Adrenal gland (tissue), 12 donors: ENCODE measurements around the gene IFTAP. TPM values are rescaled to one million over a fixed set of nuclear protein-coding genes. Genes with fewer than 3 reads are reported as not detected.

Experiments
- DNase-seq, 7 donors: peaks; one replicate each; pipeline ENCODE4 v3.0.0-alpha.2; 2019 to 2020
- H3K27ac ChIP-seq, 5 donors: fragments of 200-600 bp; sonication (generic) in 4 of 5; 1 replicate in 3 of 5; 2 replicates in 2 of 5; pipeline versions ENCODE4 v1.5.1 to v1.8.0; 2016 to 2020; ENCODE audit warnings: mild to moderate bottlenecking in 1 of 5
- H3K27me3 ChIP-seq: fragments of 200-600 bp; 2 replicates; pipeline ENCODE4 v1.8.0; 2021
- H3K36me3 ChIP-seq, 2 donors: fragments of 200-600 bp; replicated peaks in 1 of 2; 1 replicate in 1 of 2; 2 replicates in 1 of 2; pipeline versions ENCODE4 v1.5.1 to v1.8.0; 2018 to 2022
- H3K4me1 ChIP-seq, 2 donors: fragments of 200-600 bp; replicated peaks in 1 of 2; 1 replicate in 1 of 2; 2 replicates in 1 of 2; pipeline versions ENCODE4 v1.5.1 to v1.8.0; 2018 to 2021
- H3K4me3 ChIP-seq, 4 donors: fragments of 200-600 bp; sonication (generic) in 3 of 4; one replicate each; pipeline ENCODE4 v1.5.1; 2016 to 2018
- H3K9me3 ChIP-seq, 3 donors: fragments of 200-600 bp; sonication (generic) in 1 of 3; replicated peaks in 1 of 3; 1 replicate in 2 of 3; 2 replicates in 1 of 3; pipeline versions ENCODE4 v1.5.1 to v1.8.0; 2016 to 2021
- CTCF ChIP-seq, 6 experiments: fragments of 450-650 bp in 4 of 6; fragments of 200-600 bp in 2 of 6; sonication (generic) in 1 of 6; IDR thresholded peaks; 1 replicate in 5 of 6; 2 replicates in 1 of 6; pipeline versions ENCODE4 v1.5.1 to v1.8.0; 2016 to 2021; ENCODE audit warnings: antibody characterized with exemption in 6 of 6, mild to moderate bottlenecking in 2 of 6, moderate library complexity in 1 of 6
- POLR2A ChIP-seq, 2 donors: fragments of 450-650 bp; IDR thresholded peaks; one replicate each; pipeline ENCODE4 v1.6.1; 2017; ENCODE audit warnings: antibody characterized with exemption in 2 of 2, mild to moderate bottlenecking in 2 of 2, moderate library complexity in 1 of 2
- WGBS, 4 donors: extraction: QIAGEN DNeasy Blood & Tissue Kit in 2 of 4; methylation state at CpG; one replicate each; pipeline versions ENCODE4 v1.1.5 to v1.1.7; 2013 to 2017; 5-methylcytosine and 5-hydroxymethylcytosine counted together
- intact Hi-C, 2 donors: fragments of 100-400 bp; cut with DNase I; formaldehyde crosslinking; loops; one replicate each; pipeline versions ENCODE4 v1.14.1 to v1.15.0; 2022 to 2023
- polyA plus RNA-seq, 3 donors: library from polyadenylated mRNA; stranded (reverse); fragments of 200-250 nt in 2 of 3; fragments of 350-450 nt in 1 of 3; fragmentation: Illumina TruSeq in 1 of 3; extraction: RNeasy Lipid Tissue Mini Kit (QIAGEN cat#74804) in 1 of 3; gene quantifications; one replicate each; pipeline ENCODE4 v1.2.3, GENCODE V29; 2013 to 2014
- total RNA-seq, 9 donors: library from RNA; depleted of rRNA in 4 of 9; stranded (reverse); fragments of >200 nt in 4 of 9; fragments of 120-200 nt in 1 of 9; fragmentation: NEBNext Ultra II Directional in 1 of 9; extraction: Animal tissue kit (Norgen Biotek cat#: 25700) in 1 of 9; gene quantifications; one replicate each; pipeline versions ENCODE4 v1.1.0 to v1.2.4, GENCODE V29; 2013 to 2023
- donor health status: healthy with polysubstance abuse.
- donor health status: Bipolar disorder and iron deficiency.
- donor health status: DM: yes; HTN: yes; CAD: no.
- donor health status: DM: no; HTN: no; CAD: no.
- donor health status: DM: no; HTN: no; CAD: no.
- donor health status: DM: yes; HTN: yes; CAD: no.

IFTAP gene
- total and polyA plus RNA-seq, 12 donors: 16.2 to 44.7 (median 23.5) TPM

GRCh38 chr11:36581536-36581935, 12.8 kb upstream of the IFTAP start:
- H3K27ac ChIP-seq: no peak overlapping the region
- no peaks in the 10 kb centered on the region for H3K27me3 ChIP-seq
- intact Hi-C loops: no loop called here
- no peak overlapping the region for H3K4me3 ChIP-seq
- no peaks in the 10 kb centered on the region for H3K4me1 ChIP-seq
- no peaks in the 10 kb centered on the region for H3K36me3 ChIP-seq
- no peak for TF ChIP-seq CTCF (IDR thresholded peaks at IDR 0.05)
- TF ChIP-seq POLR2A (IDR thresholded peaks at IDR 0.05): no peak
- WGBS, 4 donors: 85 to 96% (median 88%) methylated on average over 2 of the region's 2 CpGs
- no peak for DNase-seq
- no peaks in the 10 kb centered on the region for H3K9me3 ChIP-seq

GRCh38 chr11:36583667-36584066, 10.6 kb upstream of the IFTAP start:
- H3K4me3 ChIP-seq: no peak overlapping the region
- no peak overlapping the region for H3K27ac ChIP-seq
- H3K36me3 ChIP-seq: no peaks in the 10 kb centered on the region
- TF ChIP-seq POLR2A (IDR thresholded peaks at IDR 0.05) (no peak), CTCF (IDR thresholded peaks at IDR 0.05) (no peak)
- H3K4me1 ChIP-seq: no peaks in the 10 kb centered on the region
- no peaks in the 10 kb centered on the region for H3K27me3 ChIP-seq
- H3K9me3 ChIP-seq: no peaks in the 10 kb centered on the region
- 63 to 72% (median 66%) methylated on average over 3 of the region's 3 CpGs for WGBS, 4 donors
- no peak for DNase-seq
- intact Hi-C loops: no loop called here

- DNase-seq: no peak
Observed at GRCh38 chr11:36586543-36586942, 7.8 kb upstream of the IFTAP start.

GRCh38 chr11:36588099-36588498, 6.2 kb upstream of the IFTAP start:
- 11 to 45% (median 40%) methylated on average over 1 of the region's 1 CpG for WGBS, 4 donors
- H3K9me3 ChIP-seq: no peaks in the 10 kb centered on the region
- H3K27ac ChIP-seq: no peak overlapping the region
- no peaks in the 10 kb centered on the region for H3K36me3 ChIP-seq
- H3K4me3 ChIP-seq: no peak overlapping the region
- intact Hi-C loops: no loop called here
- TF ChIP-seq POLR2A (IDR thresholded peaks at IDR 0.05): no peak
- no peak for TF ChIP-seq CTCF (IDR thresholded peaks at IDR 0.05)
- H3K27me3 ChIP-seq: no peaks in the 10 kb centered on the region
- no peaks in the 10 kb centered on the region for H3K4me1 ChIP-seq
- no peak for DNase-seq

More at GRCh38 chr11:36586543-36586942, 7.8 kb upstream of the IFTAP start:
- TF ChIP-seq CTCF (IDR thresholded peaks at IDR 0.05) (no peak), POLR2A (IDR thresholded peaks at IDR 0.05) (no peak)
- H3K27ac ChIP-seq: no peak overlapping the region
- no peaks in the 10 kb centered on the region for H3K4me1 ChIP-seq
- no peak overlapping the region for H3K4me3 ChIP-seq
- H3K9me3 ChIP-seq: no peaks in the 10 kb centered on the region
- intact Hi-C loops: no loop called here
- H3K27me3 ChIP-seq: no peaks in the 10 kb centered on the region
- no peaks in the 10 kb centered on the region for H3K36me3 ChIP-seq
